C4-2B (cell line): ENCODE results near the gene ADM5.

Source experiments
- ZFX ChIP-seq: fragments of 450-650 bp; IDR thresholded peaks from 2 replicates; pipeline ENCODE4 v1.6.1; 2017
- TF ChIP-seq, protein P1 (sequence below): fragments of 450-650 bp; conservative IDR thresholded peaks from 2 replicates; pipeline ENCODE4 v1.5.1; 2017; ENCODE audit warnings: mild to moderate bottlenecking

DNA sequence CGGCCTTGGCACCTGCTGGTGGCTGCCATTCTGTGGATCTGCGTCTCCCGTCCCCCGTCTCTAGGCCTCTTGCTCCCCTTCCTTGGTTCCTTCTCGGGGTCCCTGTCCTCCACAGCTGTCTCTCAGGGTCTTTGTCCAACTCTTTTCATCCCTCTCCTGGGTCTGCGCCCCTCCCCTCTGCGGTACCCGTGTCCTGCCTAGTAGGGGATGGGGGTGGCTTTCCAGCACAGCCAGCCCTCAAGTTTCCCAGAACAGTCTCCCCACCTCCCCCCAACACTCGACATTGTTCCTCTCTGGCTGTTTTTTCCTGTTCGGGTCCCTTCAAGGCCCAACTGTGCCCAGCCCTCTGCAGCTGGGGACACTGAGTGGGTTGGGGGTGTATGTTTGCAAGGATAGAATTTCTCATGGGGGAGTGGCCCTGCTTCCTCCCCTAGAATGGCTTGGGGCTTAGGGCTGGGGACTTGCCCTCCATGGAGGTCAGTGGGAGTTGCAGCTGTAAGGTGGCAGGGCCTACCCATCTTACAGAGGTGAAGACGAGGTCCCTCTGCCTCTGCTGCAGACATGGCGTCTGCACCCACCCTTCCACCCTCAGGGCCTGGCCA, 762 bp upstream of the ADM5 start:
- TF ChIP-seq, protein P1, sequence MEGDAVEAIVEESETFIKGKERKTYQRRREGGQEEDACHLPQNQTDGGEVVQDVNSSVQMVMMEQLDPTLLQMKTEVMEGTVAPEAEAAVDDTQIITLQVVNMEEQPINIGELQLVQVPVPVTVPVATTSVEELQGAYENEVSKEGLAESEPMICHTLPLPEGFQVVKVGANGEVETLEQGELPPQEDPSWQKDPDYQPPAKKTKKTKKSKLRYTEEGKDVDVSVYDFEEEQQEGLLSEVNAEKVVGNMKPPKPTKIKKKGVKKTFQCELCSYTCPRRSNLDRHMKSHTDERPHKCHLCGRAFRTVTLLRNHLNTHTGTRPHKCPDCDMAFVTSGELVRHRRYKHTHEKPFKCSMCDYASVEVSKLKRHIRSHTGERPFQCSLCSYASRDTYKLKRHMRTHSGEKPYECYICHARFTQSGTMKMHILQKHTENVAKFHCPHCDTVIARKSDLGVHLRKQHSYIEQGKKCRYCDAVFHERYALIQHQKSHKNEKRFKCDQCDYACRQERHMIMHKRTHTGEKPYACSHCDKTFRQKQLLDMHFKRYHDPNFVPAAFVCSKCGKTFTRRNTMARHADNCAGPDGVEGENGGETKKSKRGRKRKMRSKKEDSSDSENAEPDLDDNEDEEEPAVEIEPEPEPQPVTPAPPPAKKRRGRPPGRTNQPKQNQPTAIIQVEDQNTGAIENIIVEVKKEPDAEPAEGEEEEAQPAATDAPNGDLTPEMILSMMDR, result no peak
- TF ChIP-seq ZFX, result no peak
